Measurements from ENCODE around the gene PLPPR1. TPM values are rescaled to one million over a fixed set of nuclear protein-coding genes. Genes with fewer than 3 reads are reported as not detected.

Gene PLPPR1
- total and polyA plus RNA-seq, 2 of the 13 experiments (the other 11 are each of a cell fraction or from before 2014, with no cell fraction given) = 16.0 to 84.7 TPM

DNA sequence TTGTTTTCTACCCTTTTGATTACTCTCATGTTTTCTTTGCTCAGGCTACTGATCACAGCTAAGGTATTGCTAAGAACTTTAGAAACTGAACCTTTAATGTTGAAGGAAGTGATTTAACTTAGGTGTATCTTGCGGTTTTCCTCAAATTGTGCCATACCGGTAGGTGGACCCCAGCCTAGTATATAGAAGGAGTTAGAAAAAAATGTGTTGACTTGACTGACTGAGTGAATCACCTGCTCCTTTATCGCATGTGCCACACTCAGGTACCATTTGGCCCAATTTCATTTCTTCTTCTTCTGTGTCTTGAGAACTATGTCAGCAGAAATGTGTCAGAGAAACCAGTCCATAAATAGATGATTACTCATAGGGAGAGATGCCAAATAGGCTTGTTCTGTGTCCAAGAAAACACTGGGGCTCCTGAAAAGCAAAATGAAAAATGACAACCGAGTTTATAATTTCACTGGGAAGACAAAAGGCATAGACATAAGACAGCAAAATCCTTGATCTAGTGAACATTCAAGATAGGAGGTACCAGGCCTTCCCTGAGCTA is 19.4 kb downstream of the PLPPR1 start:
- no peak overlapping the region for H2AFZ ChIP-seq (ENCODE audit: low read length)
- in situ Hi-C loops (cut with HindIII; ENCODE audit: extremely low pct_ligation_motif_present, low pct_unique_long_range_greater_than_20kb) = no loop called here
- H3K4me2 ChIP-seq (ENCODE audit: low read depth, low read length) = no peak overlapping the region
- BruUV-seq (replicated peaks) = no TSS peak
- WGBS (ENCODE audit: low lambda C conversion rate) = 87% methylated on average over 4 of the region's 4 CpGs
- no peak overlapping the region for H3K27ac ChIP-seq (ENCODE audit: extremely low read length, insufficient read depth, low read length)
- no peaks in the 10 kb centered on the region for H3K27me3 ChIP-seq (ENCODE audit: control insufficient read depth in 1 of 2, insufficient read depth in 2 of 2, low read length in 2 of 2)
- CTCF ChIA-PET (ENCODE audit: low intra/inter-chr PET ratio, low total read pairs) = no interaction called here
- no peaks in the 10 kb centered on the region for H4K20me1 ChIP-seq (ENCODE audit: insufficient read depth, low read length)
- no peak for ATAC-seq
- H3K79me2 ChIP-seq (ENCODE audit: insufficient read depth, low read length) = no peaks in the 10 kb centered on the region
- no peak for FAIRE-seq
- TF ChIP-seq ZNF720 (CRISPR knock-in tag; IDR thresholded peaks at IDR 0.05) (no peak), CBX2 (IDR thresholded peaks at IDR 0.05; ENCODE audit: low read depth, low read length) (no peak), CBX2 (CRISPR knock-in tag; IDR thresholded peaks at IDR 0.05; ENCODE audit: low read depth) (no peak)
- no peaks in the 10 kb centered on the region for H3K36me3 ChIP-seq (replicated peaks in 1 of 2; ENCODE audit: control insufficient read depth in 1 of 2, insufficient read depth in 2 of 2, low read length in 2 of 2)
- POLR2A ChIA-PET = no interaction called here
- H3K9ac ChIP-seq (ENCODE audit: insufficient read depth, low read depth, low read length) = no peak overlapping the region
- H3K4me1 ChIP-seq (ENCODE audit: insufficient read depth, low read length) = no peaks in the 10 kb centered on the region
- no peak overlapping the region for H3K4me3 ChIP-seq (replicated peaks in 1 of 3; ENCODE audit: insufficient read depth in 1 of 3, low read depth in 2 of 3, low read length in 3 of 3)
- H3K9me3 ChIP-seq (ENCODE audit: low read length) = no peaks in the 10 kb centered on the region
- intact Hi-C loops (cut with micrococcal nuclease; ENCODE audit: unreplicated experiment) = no loop called here
- DNase-seq (ENCODE audit: low spot score) = no peak

DNA sequence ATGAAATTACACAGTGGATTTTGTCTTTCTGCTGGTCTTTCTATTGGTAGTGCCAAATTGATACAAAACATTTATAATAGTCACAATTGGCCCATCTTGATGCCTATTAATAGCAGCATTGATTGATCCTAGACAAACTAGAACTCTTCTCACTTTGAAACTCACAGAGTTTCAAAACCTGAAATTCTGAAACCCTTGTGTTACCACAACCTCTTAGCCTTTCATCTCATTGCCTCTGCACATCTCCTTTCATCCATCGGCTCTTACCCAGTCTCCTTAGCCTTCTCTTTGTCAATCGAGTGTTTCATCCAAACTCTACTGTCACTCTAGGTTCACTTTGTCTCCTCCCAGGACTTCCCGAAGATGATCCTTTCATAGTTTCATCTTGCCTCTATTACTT is 22.1 kb downstream of the PLPPR1 start:
- CTCF ChIA-PET (ENCODE audit: low intra/inter-chr PET ratio, low total read pairs) = no interaction called here
- TF ChIP-seq ZNF577 (CRISPR knock-in tag; IDR thresholded peaks at IDR 0.05; ENCODE audit: borderline replicate concordance, low read depth) (no peak), PAF1 (CRISPR knock-in tag; IDR thresholded peaks at IDR 0.05) (no peak), PCBP2 (optimal IDR thresholded peaks at IDR 0.05; ENCODE audit: low read depth, low read length, poor library complexity, severe bottlenecking) (no peak), ELF4 (CRISPR knock-in tag; IDR thresholded peaks at IDR 0.05; ENCODE audit: borderline replicate concordance) (no peak), TARDBP (CRISPR knock-in tag; IDR thresholded peaks at IDR 0.05) (no peak), KMT2B (CRISPR knock-in tag; IDR thresholded peaks at IDR 0.05) (no peak), ZNF746 (CRISPR knock-in tag; IDR thresholded peaks at IDR 0.05) (no peak), ERF (CRISPR knock-in tag; IDR thresholded peaks at IDR 0.05) (no peak), SUZ12 (IDR thresholded peaks at IDR 0.05; ENCODE audit: low read depth, low read length) (no peak), PHF21A (CRISPR knock-in tag; IDR thresholded peaks at IDR 0.05) (no peak)
- TF ChIP-seq, protein P1, sequence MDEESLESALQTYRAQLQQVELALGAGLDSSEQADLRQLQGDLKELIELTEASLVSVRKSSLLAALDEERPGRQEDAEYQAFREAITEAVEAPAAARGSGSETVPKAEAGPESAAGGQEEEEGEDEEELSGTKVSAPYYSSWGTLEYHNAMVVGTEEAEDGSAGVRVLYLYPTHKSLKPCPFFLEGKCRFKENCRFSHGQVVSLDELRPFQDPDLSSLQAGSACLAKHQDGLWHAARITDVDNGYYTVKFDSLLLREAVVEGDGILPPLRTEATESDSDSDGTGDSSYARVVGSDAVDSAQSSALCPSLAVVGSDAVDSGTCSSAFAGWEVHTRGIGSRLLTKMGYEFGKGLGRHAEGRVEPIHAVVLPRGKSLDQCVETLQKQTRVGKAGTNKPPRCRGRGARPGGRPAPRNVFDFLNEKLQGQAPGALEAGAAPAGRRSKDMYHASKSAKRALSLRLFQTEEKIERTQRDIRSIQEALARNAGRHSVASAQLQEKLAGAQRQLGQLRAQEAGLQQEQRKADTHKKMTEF (CRISPR knock-in tag; IDR thresholded peaks at IDR 0.05) = no peak
- TF ChIP-seq, protein P2, sequence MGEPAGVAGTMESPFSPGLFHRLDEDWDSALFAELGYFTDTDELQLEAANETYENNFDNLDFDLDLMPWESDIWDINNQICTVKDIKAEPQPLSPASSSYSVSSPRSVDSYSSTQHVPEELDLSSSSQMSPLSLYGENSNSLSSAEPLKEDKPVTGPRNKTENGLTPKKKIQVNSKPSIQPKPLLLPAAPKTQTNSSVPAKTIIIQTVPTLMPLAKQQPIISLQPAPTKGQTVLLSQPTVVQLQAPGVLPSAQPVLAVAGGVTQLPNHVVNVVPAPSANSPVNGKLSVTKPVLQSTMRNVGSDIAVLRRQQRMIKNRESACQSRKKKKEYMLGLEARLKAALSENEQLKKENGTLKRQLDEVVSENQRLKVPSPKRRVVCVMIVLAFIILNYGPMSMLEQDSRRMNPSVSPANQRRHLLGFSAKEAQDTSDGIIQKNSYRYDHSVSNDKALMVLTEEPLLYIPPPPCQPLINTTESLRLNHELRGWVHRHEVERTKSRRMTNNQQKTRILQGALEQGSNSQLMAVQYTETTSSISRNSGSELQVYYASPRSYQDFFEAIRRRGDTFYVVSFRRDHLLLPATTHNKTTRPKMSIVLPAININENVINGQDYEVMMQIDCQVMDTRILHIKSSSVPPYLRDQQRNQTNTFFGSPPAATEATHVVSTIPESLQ (CRISPR knock-in tag; conservative IDR thresholded peaks at IDR 0.05) = no peak
- TF ChIP-seq, protein P3, sequence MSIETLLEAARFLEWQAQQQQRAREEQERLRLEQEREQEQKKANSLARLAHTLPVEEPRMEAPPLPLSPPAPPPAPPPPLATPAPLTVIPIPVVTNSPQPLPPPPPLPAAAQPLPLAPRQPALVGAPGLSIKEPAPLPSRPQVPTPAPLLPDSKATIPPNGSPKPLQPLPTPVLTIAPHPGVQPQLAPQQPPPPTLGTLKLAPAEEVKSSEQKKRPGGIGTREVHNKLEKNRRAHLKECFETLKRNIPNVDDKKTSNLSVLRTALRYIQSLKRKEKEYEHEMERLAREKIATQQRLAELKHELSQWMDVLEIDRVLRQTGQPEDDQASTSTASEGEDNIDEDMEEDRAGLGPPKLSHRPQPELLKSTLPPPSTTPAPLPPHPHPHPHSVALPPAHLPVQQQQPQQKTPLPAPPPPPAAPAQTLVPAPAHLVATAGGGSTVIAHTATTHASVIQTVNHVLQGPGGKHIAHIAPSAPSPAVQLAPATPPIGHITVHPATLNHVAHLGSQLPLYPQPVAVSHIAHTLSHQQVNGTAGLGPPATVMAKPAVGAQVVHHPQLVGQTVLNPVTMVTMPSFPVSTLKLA (IDR thresholded peaks at IDR 0.05) = no peak

More for the DNA sequence above, 22.1 kb downstream of the PLPPR1 start:
- H4K20me1 ChIP-seq (ENCODE audit: insufficient read depth, low read length) = no peaks in the 10 kb centered on the region
- BruUV-seq (replicated peaks) = no TSS peak
- intact Hi-C loops (cut with micrococcal nuclease; ENCODE audit: unreplicated experiment) (no loop called here), in situ Hi-C loops (cut with HindIII; ENCODE audit: extremely low pct_ligation_motif_present, low pct_unique_long_range_greater_than_20kb) (no loop called here)
- H3K79me2 ChIP-seq (ENCODE audit: insufficient read depth, low read length) = no peaks in the 10 kb centered on the region
- no peak overlapping the region for H3K4me2 ChIP-seq (ENCODE audit: low read depth, low read length)
- no peak overlapping the region for H3K4me3 ChIP-seq (replicated peaks in 1 of 3; ENCODE audit: insufficient read depth in 1 of 3, low read depth in 2 of 3, low read length in 3 of 3)
- no peaks in the 10 kb centered on the region for H3K27me3 ChIP-seq (ENCODE audit: control insufficient read depth in 1 of 2, insufficient read depth in 2 of 2, low read length in 2 of 2)
- WGBS (ENCODE audit: low lambda C conversion rate) = 71% methylated on average over 3 of the region's 3 CpGs
- FAIRE-seq = no peak
- no peaks in the 10 kb centered on the region for H3K36me3 ChIP-seq (replicated peaks in 1 of 2; ENCODE audit: control insufficient read depth in 1 of 2, insufficient read depth in 2 of 2, low read length in 2 of 2)
- no peaks in the 10 kb centered on the region for H3K4me1 ChIP-seq (ENCODE audit: insufficient read depth, low read length)
- no peak for DNase-seq (ENCODE audit: low spot score)
- ATAC-seq = no peak
- no peak overlapping the region for H2AFZ ChIP-seq (ENCODE audit: low read length)
- POLR2A ChIA-PET = no interaction called here
- no peak overlapping the region for H3K27ac ChIP-seq (ENCODE audit: extremely low read length, insufficient read depth, low read length)
- H3K9me3 ChIP-seq (ENCODE audit: low read length) = no peaks in the 10 kb centered on the region
- no peak overlapping the region for H3K9ac ChIP-seq (ENCODE audit: insufficient read depth, low read depth, low read length)
